HG03342 (cell line): Measurements from ENCODE around the gene NMNAT3.
A peak's percentile ranks its signal among the peaks of the same experiment; 100 is the strongest.
"Not testable (repeated sequence)": the region's sequence is repeated elsewhere in the genome, so short reads cannot be mapped to it uniquely, and the experiment has no call there.

Source experiments
- ATAC-seq: cut with Tn5 transposase; IDR thresholded peaks from one replicate; pipeline ENCODE4 v1.9.1; 2021; ENCODE audit warnings: mild to moderate bottlenecking, moderate library complexity; ENCODE audit not compliant: unreplicated experiment

The NMNAT3 gene

DNA sequence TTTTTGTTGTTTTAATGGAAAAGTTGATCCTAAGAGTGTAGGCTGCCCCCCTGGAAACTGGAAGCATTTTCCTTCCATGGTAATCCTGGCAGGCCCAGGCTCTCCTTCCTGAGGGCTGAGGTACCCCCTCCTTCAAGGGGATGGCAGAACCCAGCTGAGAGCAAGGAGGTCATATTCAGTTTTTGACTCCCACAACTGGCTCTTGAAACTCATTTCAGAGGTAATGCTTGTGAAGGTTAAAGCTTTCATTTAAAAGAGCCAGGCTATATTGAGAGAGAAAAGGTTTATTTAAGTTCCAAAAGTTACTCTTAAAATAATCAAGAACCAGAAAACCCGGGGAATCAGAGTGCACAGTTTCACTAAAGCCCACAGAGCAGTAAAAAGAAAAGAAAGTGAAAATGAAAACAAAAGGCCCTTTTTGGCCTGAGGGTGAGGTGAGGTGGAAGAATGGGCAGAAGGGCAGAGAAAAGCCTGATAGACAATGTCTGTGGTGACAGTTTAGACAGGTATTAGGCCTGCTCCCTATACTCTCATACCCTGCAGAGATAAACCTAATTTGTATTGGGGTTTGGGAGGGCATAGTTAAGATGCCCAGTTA, 91.3 kb downstream of the NMNAT3 start:
- ATAC-seq: peak; percentile 88

DNA sequence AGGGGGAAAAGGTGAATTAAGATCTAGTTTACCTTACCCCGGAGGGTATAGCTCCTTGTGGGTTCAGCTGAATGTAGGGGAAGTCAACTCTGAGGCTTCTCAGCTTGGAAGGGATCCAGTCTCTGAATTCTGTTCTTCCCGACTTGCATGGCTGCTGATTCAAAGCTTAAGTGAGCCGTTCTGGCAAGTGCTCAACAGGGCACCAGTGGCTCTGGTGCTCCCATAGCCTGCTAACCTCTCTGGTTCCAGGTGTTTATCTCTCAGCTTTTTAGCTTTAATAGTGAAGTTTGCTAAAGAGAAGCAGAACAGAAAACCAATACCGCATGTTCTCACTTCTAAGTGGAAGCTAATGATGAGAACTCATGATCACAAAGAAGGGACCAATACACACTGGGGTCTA, 92.0 kb downstream of the NMNAT3 start:
- no peak for ATAC-seq

GRCh38 chr3:139583651-139584050, 94.1 kb downstream of the NMNAT3 start:
- not testable (repeated sequence) for ATAC-seq

- ATAC-seq: no peak
These were observed 99.0 kb downstream of the NMNAT3 start for GRCh38 chr3:139578783-139579182.

GRCh38 chr3:139577909-139578308, 99.9 kb downstream of the NMNAT3 start:
- no peak for ATAC-seq

- no peak for ATAC-seq
These were observed 100.4 kb downstream of the NMNAT3 start for GRCh38 chr3:139577346-139577745.

DNA sequence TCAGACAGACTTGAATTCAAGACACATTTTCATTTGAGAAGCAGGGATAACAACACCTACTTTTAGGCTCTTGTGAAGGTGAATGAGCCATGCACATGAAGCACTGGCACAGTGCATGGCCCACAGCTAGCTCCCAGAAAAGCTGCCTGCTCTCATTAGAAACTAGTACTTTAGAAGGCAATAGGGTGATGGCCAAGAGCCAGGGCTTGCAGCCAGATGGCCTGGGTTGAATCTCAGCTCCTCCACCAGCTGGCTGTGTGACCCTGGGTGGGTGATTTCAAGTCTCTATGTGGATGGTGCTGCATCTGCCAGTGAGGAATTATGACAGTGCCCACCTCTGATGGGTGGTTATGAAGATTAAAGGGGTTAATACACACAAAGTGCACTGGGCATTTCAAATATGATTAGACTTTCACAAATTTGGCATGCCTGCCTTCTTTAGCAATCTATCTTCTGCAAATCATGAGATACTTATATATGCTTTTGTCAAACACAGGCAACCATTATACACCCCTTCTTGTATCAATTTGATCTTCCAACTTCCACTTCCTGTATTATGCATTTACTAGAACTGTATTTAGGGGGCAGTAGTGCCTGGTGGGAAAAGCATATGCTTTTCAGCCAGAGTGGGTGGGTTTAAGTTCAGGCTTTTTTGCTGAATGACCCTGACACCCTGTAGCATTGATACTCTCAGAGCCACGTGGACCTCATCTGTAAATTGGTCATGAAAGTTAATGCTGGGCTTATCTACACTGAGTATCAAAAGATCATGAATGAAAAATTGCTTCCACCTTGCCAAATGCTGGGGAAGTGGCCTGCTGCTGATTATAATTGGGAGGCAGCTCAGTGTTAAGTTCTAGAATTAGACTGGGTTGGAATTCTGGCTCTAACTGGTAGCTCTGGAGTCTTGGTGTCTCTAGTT, 103.5 kb downstream of the NMNAT3 start:
- ATAC-seq: no peak

DNA sequence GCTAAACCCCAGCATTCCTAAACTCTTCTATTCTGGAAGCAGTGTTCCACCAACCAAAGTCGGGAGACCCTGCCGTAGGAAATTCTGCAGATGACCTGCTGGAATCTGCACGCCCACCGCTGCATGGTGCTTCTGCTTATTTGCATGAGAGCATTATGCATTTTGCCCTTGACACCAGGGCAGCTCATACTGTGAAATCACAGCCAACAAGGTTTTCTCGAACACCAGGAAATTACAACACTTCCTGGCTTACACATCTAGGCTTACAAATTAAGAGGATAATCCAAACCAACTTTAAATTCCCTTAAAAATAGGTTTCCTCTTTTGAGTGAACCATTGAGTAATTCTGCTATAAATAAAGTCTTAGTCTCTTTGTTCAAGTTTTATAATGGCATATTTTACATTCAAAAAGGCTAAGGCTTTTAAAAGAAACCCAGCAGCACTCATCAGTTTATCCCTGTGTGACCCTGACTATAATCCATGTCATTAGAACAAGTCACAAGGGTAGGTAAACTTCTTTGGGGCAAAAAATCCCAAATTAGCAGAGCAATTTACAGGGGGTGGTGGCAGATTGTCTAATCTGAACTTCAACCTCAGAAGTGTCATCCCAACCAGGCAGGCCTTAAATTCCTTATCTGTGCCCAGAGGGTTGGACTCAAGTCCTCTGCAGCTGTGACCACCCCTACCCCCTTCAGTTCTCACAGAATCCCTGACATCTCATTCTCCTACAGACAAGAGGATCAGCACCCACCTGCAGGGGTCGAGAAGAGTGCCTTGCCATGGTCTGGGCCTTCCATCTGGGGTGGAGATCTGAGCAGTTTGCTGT, 104.7 kb downstream of the NMNAT3 start:
- no peak for ATAC-seq

GRCh38 chr3:139571711-139572110, 106.1 kb downstream of the NMNAT3 start:
- ATAC-seq: no peak

DNA sequence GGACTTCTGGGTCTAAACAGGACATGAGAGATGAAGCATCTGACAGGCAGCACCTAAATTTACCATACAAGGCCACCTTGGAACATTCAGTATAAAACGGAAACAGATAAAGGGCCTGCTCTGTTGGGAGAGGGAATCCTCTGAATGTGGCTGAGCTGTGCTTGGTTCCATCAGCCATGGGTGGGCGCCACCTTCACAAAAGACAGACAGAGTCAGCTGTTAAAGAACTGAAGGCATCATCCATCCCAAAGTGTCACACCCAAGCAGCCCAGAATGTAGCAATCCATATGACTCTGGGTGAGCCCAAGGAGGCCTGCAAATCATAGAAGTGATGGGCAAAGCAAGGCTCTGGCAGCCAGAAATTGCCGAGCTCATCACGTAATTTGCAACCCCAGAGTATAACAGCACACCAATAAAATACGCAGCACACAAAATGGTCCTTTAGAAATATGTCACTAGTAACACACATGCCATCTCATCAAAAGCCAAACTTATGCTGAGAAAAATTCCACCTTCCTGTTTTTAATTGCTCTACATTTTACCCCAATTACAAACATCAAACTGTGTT, 113.4 kb downstream of the NMNAT3 start:
- no peak for ATAC-seq

GRCh38 chr3:139561959-139562676, 115.7 kb downstream of the NMNAT3 start:
- ATAC-seq: no peak

DNA sequence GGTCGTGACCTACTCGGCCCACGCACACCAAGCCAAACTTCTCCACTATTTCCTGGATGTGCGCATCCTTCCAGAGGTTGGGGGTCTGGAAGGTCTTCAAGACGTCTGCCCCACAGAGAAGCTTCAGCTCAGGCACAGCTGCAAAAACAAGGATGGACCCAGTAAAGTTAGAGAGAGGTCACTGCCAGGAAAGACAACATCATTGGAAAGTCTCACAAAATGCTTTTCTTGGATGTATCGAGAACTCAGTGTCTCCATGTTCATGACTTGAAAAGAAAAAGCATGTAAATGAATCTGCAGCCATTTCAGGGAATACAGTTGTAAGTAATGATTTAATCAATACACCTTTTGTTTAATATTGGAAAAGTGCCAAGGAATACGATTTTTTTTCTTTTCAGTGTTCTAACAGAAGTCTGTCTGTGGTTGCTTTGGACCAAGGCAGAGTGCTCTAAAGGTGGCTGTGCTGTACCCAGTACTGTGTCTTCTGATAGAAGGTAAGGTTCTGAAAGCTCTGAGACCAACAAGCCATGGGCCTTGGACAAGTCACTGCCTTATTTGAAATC, 116.4 kb downstream of the NMNAT3 start:
- ATAC-seq: no peak

DNA sequence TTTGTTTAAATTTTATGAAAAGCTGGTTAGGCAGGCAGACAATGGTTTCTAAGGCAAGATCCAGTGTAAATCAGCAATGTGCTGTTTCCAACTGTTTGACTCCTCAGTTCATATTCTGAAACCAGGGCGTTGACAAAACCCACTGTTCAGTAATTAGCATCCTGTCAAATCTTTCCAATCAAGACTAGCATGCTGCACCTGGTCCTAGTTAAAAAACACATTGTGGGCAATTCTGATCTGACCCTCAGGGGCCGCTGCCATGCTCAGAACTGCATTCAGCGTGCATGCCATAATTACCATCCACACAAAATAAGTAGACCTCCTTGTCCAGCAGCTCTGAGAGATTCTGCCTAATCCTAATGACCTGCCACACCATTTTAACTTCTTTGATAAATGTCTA, 117.4 kb downstream of the NMNAT3 start:
- no peak for ATAC-seq

DNA sequence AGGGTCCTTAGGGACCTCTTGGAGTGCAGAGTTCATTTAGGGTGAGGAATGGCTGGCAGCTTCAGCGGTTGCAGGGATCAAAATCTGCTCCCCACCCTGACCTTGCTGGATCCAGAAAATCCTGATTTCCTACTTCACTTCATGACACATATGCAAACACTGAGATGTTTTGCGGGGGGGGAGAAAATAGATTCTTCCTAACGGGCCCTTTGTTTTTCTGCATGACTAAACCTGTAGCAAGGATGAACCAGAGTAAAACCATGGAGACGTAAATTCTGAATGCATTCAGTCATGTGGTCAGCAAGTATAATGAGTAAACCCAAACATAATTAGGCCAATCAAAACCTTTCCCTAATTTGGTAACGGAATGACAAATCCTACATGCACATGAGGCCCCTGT, 118.2 kb downstream of the NMNAT3 start:
- ATAC-seq: no peak

DNA sequence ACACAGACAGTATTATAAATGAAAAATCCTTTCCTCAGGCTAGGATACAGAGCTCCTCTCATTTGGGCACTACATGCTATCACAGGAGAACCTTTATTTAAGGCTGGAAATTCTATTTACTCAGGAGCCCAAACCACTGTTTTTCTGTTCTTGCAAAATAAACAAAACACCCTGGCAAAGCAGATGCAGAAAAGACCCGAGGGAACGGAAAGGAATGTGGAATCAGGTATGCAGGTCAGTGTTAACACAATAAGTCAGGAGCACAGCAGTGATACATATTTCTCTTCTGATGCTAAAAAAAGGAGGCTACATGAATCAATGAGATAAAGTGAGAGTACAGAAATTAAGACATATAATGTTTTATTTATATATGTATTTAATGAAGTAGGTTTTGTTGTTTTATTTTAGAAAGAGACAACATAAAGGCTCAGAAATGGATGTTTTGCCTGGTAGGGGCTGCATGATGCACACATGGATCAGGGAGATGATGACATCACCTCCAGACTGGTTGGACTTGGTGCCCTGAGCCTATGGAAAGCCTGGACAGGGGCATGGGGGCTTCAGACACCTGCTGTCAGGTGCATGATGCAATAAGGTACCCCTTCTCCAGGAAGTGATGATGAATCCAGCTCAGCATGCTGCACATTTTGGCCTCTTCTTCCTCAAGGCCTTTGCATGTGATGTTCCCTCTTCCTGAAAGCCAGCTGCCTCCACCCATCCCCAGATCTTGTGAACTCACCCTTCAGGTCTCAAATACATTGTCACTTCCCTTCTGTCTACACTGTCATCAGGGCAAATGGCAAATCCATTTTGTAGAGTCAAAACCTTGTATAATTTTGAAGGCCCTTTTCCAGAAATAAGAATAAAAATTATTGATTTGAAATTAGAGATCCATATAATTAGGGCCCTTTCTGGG, 119.2 kb downstream of the NMNAT3 start:
- ATAC-seq: no peak

DNA sequence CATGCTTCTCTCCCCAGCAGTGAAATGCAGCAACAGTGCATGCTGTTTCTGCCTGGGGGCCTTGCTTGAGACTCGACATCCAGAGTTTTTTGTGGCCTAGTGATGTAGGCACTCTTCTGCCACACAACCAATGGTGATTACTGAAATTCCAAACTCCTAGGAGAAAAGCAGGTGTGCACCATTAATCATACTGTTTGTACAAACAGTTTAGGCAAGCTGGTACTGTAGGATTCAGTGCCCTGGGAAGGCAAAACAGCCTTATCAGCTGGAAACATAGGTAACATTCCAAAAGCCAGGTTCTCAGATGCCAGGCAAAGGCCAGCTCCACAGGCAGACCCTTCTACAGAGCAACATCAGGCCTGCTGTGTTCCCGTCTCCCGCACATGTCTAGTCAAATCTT, 120.7 kb downstream of the NMNAT3 start:
- no peak for ATAC-seq

DNA sequence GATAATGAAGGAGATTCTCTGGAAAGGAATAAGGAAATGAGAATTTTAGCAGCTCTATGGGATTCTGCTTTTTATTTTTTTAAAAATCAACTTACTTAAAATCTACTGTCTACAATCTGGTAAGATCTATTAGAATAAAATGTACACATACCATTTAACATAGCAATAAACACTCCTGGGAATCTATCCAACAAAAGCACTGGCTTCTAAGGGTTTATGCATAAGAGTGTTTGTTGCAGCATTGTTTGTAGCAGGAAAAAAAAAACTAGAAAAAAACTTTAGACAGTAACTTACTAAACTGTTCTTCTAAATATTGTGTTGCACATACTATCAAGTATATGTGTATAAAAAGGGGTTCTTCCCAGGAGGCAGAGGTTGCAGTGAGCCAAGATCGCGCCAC, 122.5 kb downstream of the NMNAT3 start:
- ATAC-seq: no peak

DNA sequence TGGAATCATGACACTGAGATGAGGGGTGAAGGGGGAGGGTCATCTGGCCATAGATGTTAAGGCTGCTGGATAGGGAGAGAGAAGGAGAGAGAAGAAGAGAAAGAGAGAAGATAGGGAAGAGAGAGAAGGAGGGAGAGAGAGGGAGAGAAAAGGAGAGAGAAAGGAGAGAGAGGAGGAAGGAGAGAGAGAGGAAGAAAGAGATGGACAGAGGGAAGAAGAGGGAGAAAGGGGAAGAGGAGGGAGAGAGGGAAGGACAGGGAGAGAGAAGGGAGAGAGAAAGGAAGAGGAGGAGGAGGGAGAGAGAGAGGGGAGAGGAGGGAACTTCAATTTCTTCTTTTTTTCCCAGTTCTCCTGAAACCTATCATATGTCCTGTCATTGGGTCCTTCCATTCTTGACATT, 123.1 kb downstream of the NMNAT3 start:
- ATAC-seq: no peak
